Neural cell (in vitro differentiated cells): ENCODE measurements around the gene COL18A1. TPM values are rescaled to one million over a fixed set of nuclear protein-coding genes. Genes with fewer than 3 reads are reported as not detected.

Experiments used
- H2AFZ ChIP-seq: fragments of 200-600, 300-800 bp; sonication (generic), shearing (Covaris generic); 2 replicates; pipeline ENCODE4 v1.6.0; 2014; ENCODE audit warnings: low read depth, mild to moderate bottlenecking, antibody characterized with exemption, low read length, moderate library complexity
- H3F3A ChIP-seq: fragments of 200-600 bp; shearing (Covaris generic); 2 replicates; pipeline ENCODE4 v1.6.1; 2016; ENCODE audit warnings: mild to moderate bottlenecking, moderate library complexity, mixed read lengths, antibody characterized with exemption, low read length; ENCODE audit not compliant: insufficient read depth, poor library complexity, severe bottlenecking
- H3K27ac ChIP-seq: fragments of 200-600, 300-800 bp; sonication (generic), shearing (Covaris generic); 2 replicates; pipeline ENCODE4 v1.5.1; 2014; ENCODE audit warnings: mild to moderate bottlenecking, low read length, moderate library complexity
- H3K27me3 ChIP-seq: fragments of 300-800, 200-600 bp; sonication (generic), shearing (Covaris generic); 2 replicates; pipeline ENCODE4 v1.6.0; 2014; ENCODE audit warnings: mild to moderate bottlenecking, low read depth, low read length, moderate library complexity; ENCODE audit not compliant: insufficient read depth
- H3K36me3 ChIP-seq: fragments of 300-800, 200-600 bp; sonication (generic), shearing (Covaris generic); 2 replicates; pipeline ENCODE4 v1.5.1; 2014; ENCODE audit warnings: mild to moderate bottlenecking, antibody characterized with exemption, low read length, moderate library complexity; ENCODE audit not compliant: insufficient read depth
- H3K4me2 ChIP-seq: fragments of 300-800, 200-600 bp; sonication (generic), shearing (Covaris generic); 2 replicates; pipeline ENCODE4 v1.6.0; 2014; ENCODE audit warnings: mild to moderate bottlenecking, low read length
- H3K4me3 ChIP-seq: fragments of 300-800, 200-600 bp; sonication (generic), shearing (Covaris generic); 2 replicates; pipeline ENCODE4 v1.5.1; 2014; ENCODE audit warnings: mild to moderate bottlenecking, low read length, moderate library complexity
- H3K79me2 ChIP-seq: fragments of 200-600 bp; shearing (Covaris generic); replicated peaks from 2 replicates; pipeline ENCODE4 v1.6.0; 2014; ENCODE audit warnings: mild to moderate bottlenecking, low read length, moderate library complexity; ENCODE audit not compliant: insufficient read depth
- H3K9ac ChIP-seq: fragments of 300-800, 200-600 bp; sonication (generic), shearing (Covaris generic); 2 replicates; pipeline ENCODE4 v1.6.1; 2016; ENCODE audit warnings: mild to moderate bottlenecking, low read length, mixed read lengths
- H3K9me2 ChIP-seq: fragments of 200-600 bp; shearing (Covaris generic); 2 replicates; pipeline ENCODE4 v1.6.1; 2016; ENCODE audit warnings: mild to moderate bottlenecking, low read length, mixed read lengths; ENCODE audit not compliant: insufficient read depth
- H3K9me3 ChIP-seq: fragments of 200-600, 300-800 bp; sonication (generic), shearing (Covaris generic); 2 replicates; pipeline ENCODE4 v1.6.1; 2016; ENCODE audit warnings: mild to moderate bottlenecking, mixed run types, low read length, moderate library complexity, mixed read lengths
- H4K20me1 ChIP-seq: fragments of 200-600 bp; shearing (Covaris generic); 2 replicates; pipeline ENCODE4 v1.6.1; 2016; ENCODE audit warnings: mild to moderate bottlenecking, mixed run types; ENCODE audit not compliant: insufficient read depth
- EP300 ChIP-seq: fragments of 450-650 bp; conservative IDR thresholded peaks from 2 replicates; pipeline ENCODE4 v1.6.1; 2014; ENCODE audit warnings: antibody characterized with exemption, mild to moderate bottlenecking, moderate library complexity; ENCODE audit not compliant: poor library complexity, severe bottlenecking
- EZH2 ChIP-seq: fragments of 200-600, 300-800 bp; shearing (Covaris generic), sonication (generic); IDR thresholded peaks from 2 replicates; pipeline ENCODE4 v1.6.1; 2014; ENCODE audit warnings: antibody characterized with exemption, low read length, borderline replicate concordance, mild to moderate bottlenecking; ENCODE audit not compliant: insufficient read depth, poor library complexity, severe bottlenecking
- MXI1 ChIP-seq: fragments of 450-650 bp; conservative IDR thresholded peaks from 2 replicates; pipeline ENCODE4 v1.6.1; 2014; ENCODE audit warnings: antibody characterized with exemption, mild to moderate bottlenecking; ENCODE audit not compliant: poor library complexity, severe bottlenecking
- POLR2AphosphoS5 ChIP-seq: IDR thresholded peaks from 2 replicates; pipeline ENCODE4 v1.6.1; 2012
- RAD21 ChIP-seq: fragments of 450-650 bp; conservative IDR thresholded peaks from 2 replicates; pipeline ENCODE4 v1.6.1; 2014; ENCODE audit warnings: antibody characterized with exemption, mild to moderate bottlenecking, moderate library complexity
- SMC3 ChIP-seq: fragments of 450-650 bp; conservative IDR thresholded peaks from 2 replicates; pipeline ENCODE4 v1.6.1; 2014; ENCODE audit warnings: antibody characterized with exemption, mild to moderate bottlenecking, moderate library complexity; ENCODE audit not compliant: poor library complexity
- TAF1 ChIP-seq: IDR thresholded peaks from 2 replicates; pipeline ENCODE4 v1.6.1; 2012; ENCODE audit warnings: low read depth
- polyA plus RNA-seq: library from polyadenylated mRNA; depleted of rRNA; stranded (reverse); fragments of >200 nt; gene quantifications from 2 replicates; pipeline ENCODE4 v1.2.3, GENCODE V29; 2014
- TF ChIP-seq, protein P1 (sequence below): IDR thresholded peaks from 2 replicates; pipeline ENCODE4 v1.6.1; 2012; ENCODE audit warnings: borderline replicate concordance
- TF ChIP-seq, protein P2 (sequence below): fragments of 450-650 bp; IDR thresholded peaks from 2 replicates; pipeline ENCODE4 v1.5.1; 2014; ENCODE audit warnings: antibody characterized with exemption, mild to moderate bottlenecking, moderate library complexity; ENCODE audit not compliant: poor library complexity, severe bottlenecking

COL18A1 gene
- polyA plus RNA-seq, 1 donor from 2014 or later: 2.5 TPM

DNA sequence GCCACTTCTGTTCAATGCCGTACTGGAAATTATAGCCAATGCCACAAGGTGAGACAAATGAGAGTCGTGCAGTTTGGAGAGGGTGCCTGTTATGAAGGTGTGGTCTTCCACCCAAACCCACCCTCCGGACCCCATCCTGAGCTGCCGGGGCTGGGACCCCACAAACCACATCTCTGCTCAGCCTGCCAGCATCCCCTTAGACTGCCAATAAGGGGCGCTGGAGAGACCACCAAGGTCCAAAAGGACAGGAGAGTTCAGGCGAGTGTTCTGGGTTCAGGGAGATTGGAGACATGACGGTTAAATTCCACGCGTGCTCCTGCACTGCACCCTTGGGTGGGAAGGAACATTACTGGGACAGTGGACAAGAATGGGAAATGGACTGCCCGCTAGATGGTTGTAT lies 48.7 kb upstream of the COL18A1 start:
- no peak overlapping the region for H3K4me3 ChIP-seq
- no peaks in the 10 kb centered on the region for H3K9me3 ChIP-seq
- H4K20me1 ChIP-seq: no peaks in the 10 kb centered on the region
- no peak overlapping the region for H3K9ac ChIP-seq
- H3K4me2 ChIP-seq: no peak overlapping the region
- no peaks in the 10 kb centered on the region for H3F3A ChIP-seq
- H3K36me3 ChIP-seq: no peaks in the 10 kb centered on the region
- no peaks in the 10 kb centered on the region for H3K9me2 ChIP-seq
- no peak overlapping the region for H3K27ac ChIP-seq
- no peak for TF ChIP-seq RAD21
- TF ChIP-seq, protein P1, sequence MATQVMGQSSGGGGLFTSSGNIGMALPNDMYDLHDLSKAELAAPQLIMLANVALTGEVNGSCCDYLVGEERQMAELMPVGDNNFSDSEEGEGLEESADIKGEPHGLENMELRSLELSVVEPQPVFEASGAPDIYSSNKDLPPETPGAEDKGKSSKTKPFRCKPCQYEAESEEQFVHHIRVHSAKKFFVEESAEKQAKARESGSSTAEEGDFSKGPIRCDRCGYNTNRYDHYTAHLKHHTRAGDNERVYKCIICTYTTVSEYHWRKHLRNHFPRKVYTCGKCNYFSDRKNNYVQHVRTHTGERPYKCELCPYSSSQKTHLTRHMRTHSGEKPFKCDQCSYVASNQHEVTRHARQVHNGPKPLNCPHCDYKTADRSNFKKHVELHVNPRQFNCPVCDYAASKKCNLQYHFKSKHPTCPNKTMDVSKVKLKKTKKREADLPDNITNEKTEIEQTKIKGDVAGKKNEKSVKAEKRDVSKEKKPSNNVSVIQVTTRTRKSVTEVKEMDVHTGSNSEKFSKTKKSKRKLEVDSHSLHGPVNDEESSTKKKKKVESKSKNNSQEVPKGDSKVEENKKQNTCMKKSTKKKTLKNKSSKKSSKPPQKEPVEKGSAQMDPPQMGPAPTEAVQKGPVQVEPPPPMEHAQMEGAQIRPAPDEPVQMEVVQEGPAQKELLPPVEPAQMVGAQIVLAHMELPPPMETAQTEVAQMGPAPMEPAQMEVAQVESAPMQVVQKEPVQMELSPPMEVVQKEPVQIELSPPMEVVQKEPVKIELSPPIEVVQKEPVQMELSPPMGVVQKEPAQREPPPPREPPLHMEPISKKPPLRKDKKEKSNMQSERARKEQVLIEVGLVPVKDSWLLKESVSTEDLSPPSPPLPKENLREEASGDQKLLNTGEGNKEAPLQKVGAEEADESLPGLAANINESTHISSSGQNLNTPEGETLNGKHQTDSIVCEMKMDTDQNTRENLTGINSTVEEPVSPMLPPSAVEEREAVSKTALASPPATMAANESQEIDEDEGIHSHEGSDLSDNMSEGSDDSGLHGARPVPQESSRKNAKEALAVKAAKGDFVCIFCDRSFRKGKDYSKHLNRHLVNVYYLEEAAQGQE: no peak
- no peak for TF ChIP-seq SMC3
- TF ChIP-seq MXI1: no peak
- TF ChIP-seq, protein P2, sequence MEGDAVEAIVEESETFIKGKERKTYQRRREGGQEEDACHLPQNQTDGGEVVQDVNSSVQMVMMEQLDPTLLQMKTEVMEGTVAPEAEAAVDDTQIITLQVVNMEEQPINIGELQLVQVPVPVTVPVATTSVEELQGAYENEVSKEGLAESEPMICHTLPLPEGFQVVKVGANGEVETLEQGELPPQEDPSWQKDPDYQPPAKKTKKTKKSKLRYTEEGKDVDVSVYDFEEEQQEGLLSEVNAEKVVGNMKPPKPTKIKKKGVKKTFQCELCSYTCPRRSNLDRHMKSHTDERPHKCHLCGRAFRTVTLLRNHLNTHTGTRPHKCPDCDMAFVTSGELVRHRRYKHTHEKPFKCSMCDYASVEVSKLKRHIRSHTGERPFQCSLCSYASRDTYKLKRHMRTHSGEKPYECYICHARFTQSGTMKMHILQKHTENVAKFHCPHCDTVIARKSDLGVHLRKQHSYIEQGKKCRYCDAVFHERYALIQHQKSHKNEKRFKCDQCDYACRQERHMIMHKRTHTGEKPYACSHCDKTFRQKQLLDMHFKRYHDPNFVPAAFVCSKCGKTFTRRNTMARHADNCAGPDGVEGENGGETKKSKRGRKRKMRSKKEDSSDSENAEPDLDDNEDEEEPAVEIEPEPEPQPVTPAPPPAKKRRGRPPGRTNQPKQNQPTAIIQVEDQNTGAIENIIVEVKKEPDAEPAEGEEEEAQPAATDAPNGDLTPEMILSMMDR: no peak
- TF ChIP-seq EP300: no peak
- TF ChIP-seq EZH2: no peak
- TF ChIP-seq TAF1: no peak
- no peak for TF ChIP-seq POLR2AphosphoS5
- H3K27me3 ChIP-seq: no peaks in the 10 kb centered on the region
- no peaks in the 10 kb centered on the region for H3K79me2 ChIP-seq
- no peak overlapping the region for H2AFZ ChIP-seq

DNA sequence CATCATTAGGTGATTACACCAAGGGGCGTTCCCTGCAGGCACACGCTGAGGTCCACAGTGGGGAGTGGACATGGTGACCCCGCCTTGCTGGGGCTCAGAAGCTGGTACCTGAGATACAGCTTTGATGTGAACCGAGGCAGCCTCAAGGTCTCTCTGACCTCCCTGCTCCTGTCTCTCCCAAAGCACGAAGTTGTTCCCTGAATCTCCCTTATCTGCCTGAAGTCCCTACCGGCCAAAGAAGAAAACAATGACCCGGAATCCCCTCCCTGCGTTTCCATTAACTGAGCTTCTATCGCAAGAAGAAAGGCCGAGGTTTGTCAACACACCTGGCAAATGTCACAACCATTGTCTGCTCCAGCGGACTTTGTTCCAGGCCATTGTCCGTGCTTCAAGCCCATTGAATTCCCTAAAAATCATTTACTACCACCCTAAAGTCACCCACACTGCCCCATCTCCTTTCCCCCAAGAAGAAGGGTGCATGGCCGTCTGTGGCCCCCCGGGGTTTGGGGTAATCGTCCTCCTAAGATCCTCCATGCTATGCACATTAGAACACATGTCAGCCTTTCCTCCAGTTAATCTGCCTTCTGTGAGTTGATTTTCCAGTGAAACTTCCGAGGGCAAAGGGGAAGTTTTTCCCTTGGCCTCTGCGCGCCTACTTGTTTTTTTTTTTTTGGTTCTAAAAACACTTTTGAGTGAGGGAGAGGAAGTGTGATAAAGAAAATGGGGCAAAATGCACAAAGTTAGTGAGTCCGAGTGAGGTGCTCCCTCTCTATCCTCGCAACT lies 48.1 kb upstream of the COL18A1 start:
- no peaks in the 10 kb centered on the region for H3K9me3 ChIP-seq
- no peaks in the 10 kb centered on the region for H3K79me2 ChIP-seq
- TF ChIP-seq RAD21: no peak
- TF ChIP-seq MXI1: no peak
- no peak for TF ChIP-seq SMC3
- TF ChIP-seq EZH2: no peak
- TF ChIP-seq, protein P1: no peak
- no peak for TF ChIP-seq EP300
- TF ChIP-seq, protein P2: no peak
- TF ChIP-seq POLR2AphosphoS5: no peak
- TF ChIP-seq TAF1: no peak
- no peak overlapping the region for H3K27ac ChIP-seq
- no peaks in the 10 kb centered on the region for H3K9me2 ChIP-seq
- no peak overlapping the region for H3K9ac ChIP-seq
- no peak overlapping the region for H3K4me2 ChIP-seq
- H2AFZ ChIP-seq: no peak overlapping the region
- H3K4me3 ChIP-seq: no peak overlapping the region
- no peaks in the 10 kb centered on the region for H3K27me3 ChIP-seq
- H4K20me1 ChIP-seq: no peaks in the 10 kb centered on the region
- no peaks in the 10 kb centered on the region for H3K36me3 ChIP-seq
- no peaks in the 10 kb centered on the region for H3F3A ChIP-seq
